Endodermal cell (in vitro differentiated cells): Measurements from ENCODE around the gene GCKR. TPM values are rescaled to one million over a fixed set of nuclear protein-coding genes. Genes with fewer than 3 reads are reported as not detected.

Source experiments
- DNase-seq: peaks from one replicate; pipeline ENCODE4 v3.0.0-alpha.2; 2017
- H3K27ac ChIP-seq: 2 replicates; pipeline ENCODE4 v1.5.1; 2013; ENCODE audit warnings: mild to moderate bottlenecking, low read depth, low read length, moderate library complexity
- H3K27me3 ChIP-seq: 2 replicates; pipeline ENCODE4 v1.6.1; 2013; ENCODE audit warnings: mild to moderate bottlenecking, low read length, moderate library complexity; ENCODE audit not compliant: insufficient read depth, control insufficient read depth, poor library complexity, severe bottlenecking
- H3K36me3 ChIP-seq: 2 replicates; pipeline ENCODE4 v1.7.0; 2013; ENCODE audit warnings: mild to moderate bottlenecking, low read length, moderate library complexity; ENCODE audit not compliant: control insufficient read depth, insufficient read depth
- H3K4me1 ChIP-seq: one replicate; pipeline ENCODE4 v1.7.0; 2013; ENCODE audit warnings: low read length; ENCODE audit not compliant: control insufficient read depth, insufficient read depth
- H3K4me3 ChIP-seq: 2 replicates; pipeline ENCODE4 v1.5.1; 2013; ENCODE audit warnings: mild to moderate bottlenecking, low read length, moderate library complexity
- H3K9ac ChIP-seq: 2 replicates; pipeline ENCODE4 v1.6.1; 2013; ENCODE audit warnings: mild to moderate bottlenecking, low read length, moderate library complexity; ENCODE audit not compliant: poor library complexity, severe bottlenecking; ENCODE audit errors: extremely low read depth
- H3K9me3 ChIP-seq: 2 replicates; pipeline ENCODE4 v1.6.1; 2013; ENCODE audit warnings: mild to moderate bottlenecking, low read length, moderate library complexity; ENCODE audit not compliant: control insufficient read depth
- H3K27ac Mint-ChIP-seq: 2 replicates; pipeline ENCODE4 v1.8.0; 2020; ENCODE audit warnings: mixed read lengths
- H3K27me3 Mint-ChIP-seq: 2 replicates; pipeline ENCODE4 v1.8.0; 2021; ENCODE audit warnings: mild to moderate bottlenecking, mixed read lengths; ENCODE audit not compliant: insufficient read depth
- H3K36me3 Mint-ChIP-seq: 2 replicates; pipeline ENCODE4 v1.8.0; 2020; ENCODE audit warnings: low read depth, mixed read lengths
- H3K4me1 Mint-ChIP-seq: 2 replicates; pipeline ENCODE4 v1.8.0; 2020; ENCODE audit warnings: mixed read lengths
- H3K4me3 Mint-ChIP-seq: 2 replicates; pipeline ENCODE4 v1.8.0; 2020; ENCODE audit warnings: mild to moderate bottlenecking, moderate library complexity, mixed read lengths
- H3K9me3 Mint-ChIP-seq: 2 replicates; pipeline ENCODE4 v1.8.0; 2020; ENCODE audit warnings: mild to moderate bottlenecking, mixed read lengths
- WGBS, 2 experiments: methylation state at CpG; one replicate each; pipeline versions ENCODE4 v1.1.5 to v1.1.7; 2013; ENCODE audit warnings: missing lambda C conversion rate in 2 of 2, mixed read lengths in 1 of 2; ENCODE audit not compliant: insufficient coverage in 1 of 2, insufficient read length in 1 of 2; 5-methylcytosine and 5-hydroxymethylcytosine counted together
- long read RNA-seq, 4 experiments: library from polyadenylated mRNA in 2 of 4; library from RNA in 1 of 4; library from capped mRNA in 1 of 4; stranded (forward) in 3 of 4; unstranded in 1 of 4; transcript quantifications; one replicate each; pipeline ENCODE4 v2.0.0, GENCODE V29; 2020 to 2021; ENCODE audit warnings: inconsistent platforms in 1 of 4
- polyA plus RNA-seq, 2 experiments: library from polyadenylated mRNA; stranded (reverse); fragments of 50-300 nt; gene quantifications; one replicate each; pipeline ENCODE4 v1.2.3, GENCODE V29; 2013
- total RNA-seq, 2 donors: library from RNA; stranded (reverse); fragmentation: NEBNext Ultra II Directional in 1 of 2; extraction: Animal tissue kit (Norgen Biotek cat#: 25700) in 1 of 2; gene quantifications; 2 replicates in 1 of 2; 3 replicates in 1 of 2; pipeline ENCODE4 v1.2.1, GENCODE V29; 2021
- TF ChIP-seq, protein P1 (sequence below): fragments of 200-600 bp; sonication (generic); conservative IDR thresholded peaks from 2 replicates; pipeline ENCODE4 v1.5.0; 2021; ENCODE audit warnings: antibody characterized with exemption, mild to moderate bottlenecking

GCKR gene
- 1 to 10 TPM; 1.6 to 1.8 TPM for total RNA-seq
- polyA plus RNA-seq (2013, experiment 1 of 2) = 0.57 TPM
- 0.46 TPM for polyA plus RNA-seq (2013, experiment 2 of 2)
- long read RNA-seq, experiment 1, partial matches to known transcripts = 1 of 1 reads
- long read RNA-seq, experiment 1, other reads (novel, unspliced or antisense) = 0 of 1 reads
- long read RNA-seq, experiment 2, partial matches to known transcripts = 0 of 1 reads
- long read RNA-seq, experiment 2, other reads (novel, unspliced or antisense) = 1 of 1 reads
- long read RNA-seq, experiment 3, partial matches to known transcripts = 2 of 3 reads
- long read RNA-seq, experiment 3, other reads (novel, unspliced or antisense) = 1 of 3 reads
- long read RNA-seq, experiment 4, partial matches to known transcripts = 1 of 3 reads
- long read RNA-seq, experiment 4, other reads (novel, unspliced or antisense) = 2 of 3 reads

DNA sequence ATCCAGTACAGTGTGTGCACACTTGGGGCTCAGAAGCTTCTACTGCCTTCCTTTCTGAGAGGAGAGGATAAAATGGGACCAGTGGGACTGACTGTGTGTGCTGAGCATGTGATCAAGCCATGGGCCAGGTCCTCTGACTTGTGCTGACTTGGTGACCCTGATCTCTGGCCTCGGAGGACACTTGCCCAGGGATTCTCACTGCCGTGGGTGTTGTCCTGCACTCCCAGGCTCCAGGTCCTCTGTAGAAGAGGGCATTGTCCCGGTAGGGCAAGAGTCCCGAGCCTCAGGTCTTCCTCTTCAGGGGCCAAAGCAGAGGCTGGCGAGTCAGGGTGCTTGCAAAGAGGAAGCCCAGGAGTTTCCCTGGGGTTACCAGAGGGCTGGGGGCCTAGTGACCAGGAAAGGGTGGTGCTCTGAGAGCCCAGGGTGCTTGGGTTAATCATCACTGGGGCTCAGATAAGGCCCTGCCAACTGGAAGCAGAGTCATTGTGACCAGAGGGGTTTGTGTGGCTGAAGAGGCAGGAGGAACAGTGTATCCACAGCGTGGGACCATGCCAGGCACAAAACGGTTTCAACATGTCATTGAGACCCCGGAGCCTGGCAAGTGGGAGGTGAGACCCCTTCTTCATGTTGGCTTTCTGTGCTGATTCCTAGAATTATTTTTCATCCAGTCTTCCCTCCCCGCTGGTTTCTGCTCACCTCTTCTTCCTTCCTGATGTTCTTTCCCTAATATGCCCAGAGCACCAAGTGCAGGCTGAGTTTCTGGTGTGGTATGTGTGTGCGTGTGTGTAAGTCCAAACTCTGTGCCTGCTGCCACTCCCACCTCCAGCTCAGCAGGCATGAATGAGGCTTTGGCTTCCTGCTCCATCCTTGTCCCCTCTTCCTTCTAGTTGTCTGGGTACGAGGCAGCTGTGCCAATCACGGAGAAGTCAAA, at the start of gene GCKR:
GCKR (plus strand) TSS at position 483 of the 931 bp plus-strand sequence; CDS start at position 549, 66 bp downstream.
- H3K27ac Mint-ChIP-seq = no peak within 1 kb of the TSS

DNA sequence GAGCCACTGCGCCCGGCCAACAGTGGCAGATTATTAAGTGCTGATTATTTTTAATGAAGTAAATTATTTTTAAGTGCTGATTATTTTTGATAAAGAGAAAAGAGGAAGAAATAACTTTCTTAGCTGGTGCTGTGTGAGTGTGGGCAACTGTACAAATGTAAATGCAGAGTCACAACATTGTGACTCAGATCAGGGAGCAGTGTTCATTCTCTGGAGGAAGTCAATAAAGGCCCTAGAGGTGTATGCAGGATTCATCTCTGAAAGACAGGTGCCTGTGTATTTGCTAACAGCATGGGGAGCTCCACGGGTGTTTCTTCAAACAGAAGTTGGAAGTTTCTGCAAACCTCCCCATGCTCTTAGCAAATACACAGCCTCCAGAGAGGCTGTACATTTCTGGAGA, 48.3 kb upstream of the GCKR start:
- Histone ChIP-seq H3K4me1 (no peaks in the 10 kb centered on the region), H3K36me3 (peaks cover 24% of the 10 kb centered on the region), H3K27ac (no peak overlapping the region), H3K4me3 (no peak overlapping the region), H3K9ac (no peak overlapping the region), H3K27me3 (no peaks in the 10 kb centered on the region), H3K9me3 (no peaks in the 10 kb centered on the region)
- WGBS, 2 experiments = 57 to 67% methylated on average over 3 of the region's 3 CpGs
- Mint-ChIP-seq H3K4me3 (no peak overlapping the region), H3K9me3 (no peaks in the 10 kb centered on the region), H3K27ac (no peak overlapping the region), H3K36me3 (peaks cover 57% of the 10 kb centered on the region), H3K27me3 (no peaks in the 10 kb centered on the region), H3K4me1 (no peaks in the 10 kb centered on the region)
- DNase-seq = no peak
- TF ChIP-seq, protein P1, sequence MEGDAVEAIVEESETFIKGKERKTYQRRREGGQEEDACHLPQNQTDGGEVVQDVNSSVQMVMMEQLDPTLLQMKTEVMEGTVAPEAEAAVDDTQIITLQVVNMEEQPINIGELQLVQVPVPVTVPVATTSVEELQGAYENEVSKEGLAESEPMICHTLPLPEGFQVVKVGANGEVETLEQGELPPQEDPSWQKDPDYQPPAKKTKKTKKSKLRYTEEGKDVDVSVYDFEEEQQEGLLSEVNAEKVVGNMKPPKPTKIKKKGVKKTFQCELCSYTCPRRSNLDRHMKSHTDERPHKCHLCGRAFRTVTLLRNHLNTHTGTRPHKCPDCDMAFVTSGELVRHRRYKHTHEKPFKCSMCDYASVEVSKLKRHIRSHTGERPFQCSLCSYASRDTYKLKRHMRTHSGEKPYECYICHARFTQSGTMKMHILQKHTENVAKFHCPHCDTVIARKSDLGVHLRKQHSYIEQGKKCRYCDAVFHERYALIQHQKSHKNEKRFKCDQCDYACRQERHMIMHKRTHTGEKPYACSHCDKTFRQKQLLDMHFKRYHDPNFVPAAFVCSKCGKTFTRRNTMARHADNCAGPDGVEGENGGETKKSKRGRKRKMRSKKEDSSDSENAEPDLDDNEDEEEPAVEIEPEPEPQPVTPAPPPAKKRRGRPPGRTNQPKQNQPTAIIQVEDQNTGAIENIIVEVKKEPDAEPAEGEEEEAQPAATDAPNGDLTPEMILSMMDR = no peak

More for the DNA sequence above, at the start of gene GCKR:
- Histone ChIP-seq H3K27me3 (peaks cover 78% of the 10 kb centered on the region), H3K4me1 (peaks cover 6% of the 10 kb centered on the region), H3K9ac (no peak within 1 kb of the TSS), H3K36me3 (no peaks in the 10 kb centered on the region), H3K9me3 (no peaks in the 10 kb centered on the region), H3K27ac (no peak within 1 kb of the TSS), H3K4me3 (peak within 1 kb of the TSS; percentile 83)
- H3K4me1 Mint-ChIP-seq = peaks cover 29% of the 10 kb centered on the region
- TF ChIP-seq, protein P1 = no peak
- WGBS, 2 experiments = 88 to 89% methylated on average over 7 to 12 of the region's 12 CpGs
- no peak for DNase-seq
- H3K27me3 Mint-ChIP-seq = peaks cover 52% of the 10 kb centered on the region
- H3K4me3 Mint-ChIP-seq = peak within 1 kb of the TSS; percentile 72
- peaks cover 6% of the 10 kb centered on the region for H3K36me3 Mint-ChIP-seq
- H3K9me3 Mint-ChIP-seq = no peaks in the 10 kb centered on the region

- Mint-ChIP-seq H3K27ac (no peak overlapping the region), H3K4me1 (no peaks in the 10 kb centered on the region), H3K27me3 (no peaks in the 10 kb centered on the region), H3K36me3 (peaks cover 53% of the 10 kb centered on the region), H3K9me3 (no peaks in the 10 kb centered on the region), H3K4me3 (no peak overlapping the region)
- WGBS, 2 experiments = 33% methylated on average over 1 of the region's 1 CpG; no CpG with 5 or more reads in 1 of the 2 experiments
- Histone ChIP-seq H3K9me3 (no peaks in the 10 kb centered on the region), H3K27me3 (no peaks in the 10 kb centered on the region), H3K4me3 (no peak overlapping the region), H3K9ac (no peak overlapping the region), H3K27ac (no peak overlapping the region), H3K36me3 (peaks cover 19% of the 10 kb centered on the region), H3K4me1 (no peaks in the 10 kb centered on the region)
- DNase-seq = no peak
- TF ChIP-seq, protein P1 = no peak
Observed at GRCh38 chr2:27451095-27451494, 45.5 kb upstream of the GCKR start.
